B cell (primary cell): ENCODE data around the gene URB1.

Experiments
- CTCF ChIP-seq: fragments of 200-600 bp; IDR thresholded peaks from one replicate; pipeline ENCODE4 v1.8.0; 2022; ENCODE audit warnings: antibody characterized with exemption, mild to moderate bottlenecking
- EZH2 ChIP-seq: IDR thresholded peaks from 2 replicates; pipeline ENCODE4 v1.6.1; 2012; ENCODE audit warnings: borderline replicate concordance, low read depth, mild to moderate bottlenecking, moderate library complexity, low read length; ENCODE audit not compliant: insufficient read depth, poor library complexity, severe bottlenecking

- no peak for TF ChIP-seq CTCF
- no peak for TF ChIP-seq EZH2
These were observed 73.8 kb downstream of the URB1 start for GRCh38 chr21:32319012-32319411.
